CD14-positive monocyte (primary cell): ENCODE results near the gene PPP6R3. TPM values are rescaled to one million over a fixed set of nuclear protein-coding genes. Genes with fewer than 3 reads are reported as not detected.

Experiments used
- DNase-seq, 3 donors: peaks; one replicate each; pipeline ENCODE4 v3.0.0-alpha.2; 2011 to 2022
- H2AFZ ChIP-seq: 2 replicates; pipeline ENCODE4 v1.6.0; 2012; ENCODE audit warnings: mild to moderate bottlenecking, low read depth, low read length, inconsistent platforms; ENCODE audit not compliant: insufficient read depth, poor library complexity, severe bottlenecking
- H3K27ac ChIP-seq, 2 donors: 1 replicate in 1 of 2; 2 replicates in 1 of 2; pipeline ENCODE4 v1.5.1; 2012 to 2013; ENCODE audit warnings: low read length in 2 of 2, control low read depth in 1 of 2, inconsistent platforms in 1 of 2, low read depth in 1 of 2, mild to moderate bottlenecking in 1 of 2
- H3K27me3 ChIP-seq, 2 donors: one replicate each; pipeline versions ENCODE4 v1.6.0 to v1.6.1; 2011 to 2013; ENCODE audit warnings: low read length in 2 of 2; ENCODE audit not compliant: control insufficient read depth in 2 of 2, insufficient read depth in 2 of 2
- H3K36me3 ChIP-seq, 2 donors: replicated peaks in 1 of 2; 1 replicate in 1 of 2; 2 replicates in 1 of 2; pipeline versions ENCODE4 v1.5.1 to v1.6.1; 2012 to 2013; ENCODE audit warnings: low read length in 2 of 2, control low read depth in 1 of 2, inconsistent platforms in 1 of 2, mild to moderate bottlenecking in 1 of 2; ENCODE audit not compliant: insufficient read depth in 2 of 2, control insufficient read depth in 1 of 2
- H3K4me1 ChIP-seq, 2 donors: 1 replicate in 1 of 2; 2 replicates in 1 of 2; pipeline versions ENCODE4 v1.5.1 to v1.6.1; 2012 to 2013; ENCODE audit warnings: low read length in 2 of 2, control low read depth in 1 of 2, inconsistent platforms in 1 of 2, mild to moderate bottlenecking in 1 of 2, moderate library complexity in 1 of 2; ENCODE audit not compliant: insufficient read depth in 2 of 2, control insufficient read depth in 1 of 2
- H3K4me2 ChIP-seq: replicated peaks from 2 replicates; pipeline ENCODE3; 2012; ENCODE audit warnings: low read length, moderate library complexity, mild to moderate bottlenecking; ENCODE audit not compliant: poor library complexity, severe bottlenecking; ENCODE audit errors: extremely low read depth
- H3K4me3 ChIP-seq, 3 experiments: fragments of 200-600 bp in 1 of 3; sonication (generic) in 1 of 3; replicated peaks in 1 of 3; 1 replicate in 2 of 3; 2 replicates in 1 of 3; pipeline ENCODE4 v1.5.1; 2011 to 2013; ENCODE audit warnings: low read length in 3 of 3, mild to moderate bottlenecking in 3 of 3, control low read depth in 2 of 3, low read depth in 2 of 3, inconsistent platforms in 1 of 3, moderate library complexity in 1 of 3
- H3K79me2 ChIP-seq: 2 replicates; pipeline ENCODE4 v1.6.0; 2012; ENCODE audit warnings: mild to moderate bottlenecking, control low read depth, inconsistent platforms, low read length, moderate library complexity; ENCODE audit not compliant: insufficient read depth
- H3K9ac ChIP-seq: 2 replicates; pipeline ENCODE4 v1.6.0; 2017; ENCODE audit warnings: low read length, mild to moderate bottlenecking; ENCODE audit not compliant: insufficient read depth, poor library complexity, severe bottlenecking
- H3K9me3 ChIP-seq, 2 donors: replicated peaks in 1 of 2; 1 replicate in 1 of 2; 2 replicates in 1 of 2; pipeline versions ENCODE4 v1.5.1 to v1.6.1; 2012 to 2013; ENCODE audit warnings: low read length in 2 of 2, control low read depth in 1 of 2; ENCODE audit not compliant: control insufficient read depth in 1 of 2, insufficient read depth in 1 of 2
- H4K20me1 ChIP-seq: 2 replicates; pipeline ENCODE4 v1.6.0; 2012; ENCODE audit warnings: mild to moderate bottlenecking, low read length, control low read depth, moderate library complexity; ENCODE audit not compliant: insufficient read depth
- H3K27ac Mint-ChIP-seq, 7 donors: one replicate each; pipeline ENCODE4 v1.8.0; 2020; ENCODE audit warnings: mild to moderate bottlenecking in 7 of 7, mixed read lengths in 7 of 7, moderate library complexity in 6 of 7, inconsistent platforms in 2 of 7
- H3K27me3 Mint-ChIP-seq, 3 donors: one replicate each; pipeline ENCODE4 v1.8.0; 2021 to 2022; ENCODE audit warnings: low read depth in 3 of 3, mild to moderate bottlenecking in 3 of 3, mixed read lengths in 3 of 3, moderate library complexity in 3 of 3, inconsistent platforms in 1 of 3
- H3K36me3 Mint-ChIP-seq, 2 donors: one replicate each; pipeline ENCODE4 v1.8.0; 2020; ENCODE audit warnings: mixed read lengths in 2 of 2, inconsistent platforms in 1 of 2, mild to moderate bottlenecking in 1 of 2
- H3K4me1 Mint-ChIP-seq: one replicate; pipeline ENCODE4 v1.8.0; 2020; ENCODE audit warnings: mild to moderate bottlenecking, mixed read lengths
- H3K4me3 Mint-ChIP-seq, 2 donors: one replicate each; pipeline ENCODE4 v1.8.0; 2020; ENCODE audit warnings: mild to moderate bottlenecking in 2 of 2, mixed read lengths in 2 of 2, moderate library complexity in 1 of 2
- H3K9me3 Mint-ChIP-seq, 7 donors: one replicate each; pipeline ENCODE4 v1.8.0; 2020 to 2022; ENCODE audit warnings: mixed read lengths in 7 of 7, mild to moderate bottlenecking in 6 of 7, moderate library complexity in 6 of 7, inconsistent platforms in 2 of 7
- CTCF ChIP-seq: fragments of 200-600 bp; IDR thresholded peaks from one replicate; pipeline ENCODE4 v1.8.0; 2022; ENCODE audit warnings: antibody characterized with exemption, mild to moderate bottlenecking
- WGBS: methylation state at CpG from one replicate; pipeline ENCODE4 v1.1.5; 2013; ENCODE audit warnings: missing lambda C conversion rate; ENCODE audit not compliant: insufficient coverage; 5-methylcytosine and 5-hydroxymethylcytosine counted together
- intact Hi-C, 2 donors: fragments of 100-400 bp; cut with micrococcal nuclease; formaldehyde crosslinking; loops; one replicate each; pipeline versions ENCODE4 v1.15.0 to v1.15.1; 2023
- polyA plus RNA-seq, 3 donors: library from polyadenylated mRNA; depleted of rRNA in 1 of 3; unstranded in 2 of 3; stranded (reverse) in 1 of 3; fragments of 300-500 nt in 2 of 3; fragments of >200 nt in 1 of 3; fragmentation: Illumina TruSeq in 2 of 3; gene quantifications; 1 replicate in 2 of 3; 2 replicates in 1 of 3; pipeline ENCODE4 v1.2.3, GENCODE V29; 2012 to 2021

The PPP6R3 gene
- polyA plus RNA-seq, 3 donors, result 22.9 to 39.4 (median 38.1) TPM

DNA sequence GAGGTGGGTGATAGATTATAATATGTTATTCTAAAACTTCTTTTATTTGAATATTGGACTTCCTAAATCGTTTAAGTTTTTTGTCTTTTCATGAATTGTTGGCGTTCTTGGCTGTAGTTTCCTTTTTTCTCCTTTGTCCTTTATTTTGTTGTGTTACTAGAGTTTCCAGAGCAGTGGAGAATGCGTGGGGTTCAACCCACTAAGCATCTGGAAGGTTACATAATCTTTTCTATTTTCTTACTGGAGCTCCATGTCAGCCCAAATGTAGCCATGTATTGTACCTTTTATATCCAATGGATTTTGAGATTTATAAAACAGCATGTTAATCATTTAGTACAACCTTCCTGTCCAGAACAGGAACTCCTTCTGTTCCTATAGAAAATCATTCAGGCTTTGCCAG, 63.2 kb downstream of the PPP6R3 start:
- intact Hi-C loops, result no loop called here
- DNase-seq, result no peak
- peaks cover 13% of the 10 kb centered on the region in 2 donors for H3K4me1 ChIP-seq
- Mint-ChIP-seq H3K36me3 (peaks cover 86 to 95% of the 10 kb centered on the region in 2 donors), H3K27me3 (no peaks in the 10 kb centered on the region), H3K4me1 (peaks cover 35% of the 10 kb centered on the region), H3K27ac (peak overlapping the region in 1 of 7 donors; percentile 73), H3K9me3 (peaks cover 0 to 2% (median 0%) of the 10 kb centered on the region in 7 donors), H3K4me3 (no peak overlapping the region)
- no peaks in the 10 kb centered on the region for H3K27me3 ChIP-seq
- peaks cover 97% of the 10 kb centered on the region for H4K20me1 ChIP-seq
- H3K79me2 ChIP-seq, result peaks cover 87% of the 10 kb centered on the region
- no peak overlapping the region for H3K4me2 ChIP-seq
- TF ChIP-seq CTCF, result no peak
- peak overlapping the region in 1 of 2 donors; percentile 10 for H3K27ac ChIP-seq
- H3K9ac ChIP-seq, result no peak overlapping the region
- H3K9me3 ChIP-seq, result no peaks in the 10 kb centered on the region
- peaks cover 86 to 98% of the 10 kb centered on the region in 2 donors for H3K36me3 ChIP-seq
- H2AFZ ChIP-seq, result no peak overlapping the region
- WGBS, result no CpG with 5 or more reads among the region's 3 CpGs
- H3K4me3 ChIP-seq, result no peak overlapping the region

DNA sequence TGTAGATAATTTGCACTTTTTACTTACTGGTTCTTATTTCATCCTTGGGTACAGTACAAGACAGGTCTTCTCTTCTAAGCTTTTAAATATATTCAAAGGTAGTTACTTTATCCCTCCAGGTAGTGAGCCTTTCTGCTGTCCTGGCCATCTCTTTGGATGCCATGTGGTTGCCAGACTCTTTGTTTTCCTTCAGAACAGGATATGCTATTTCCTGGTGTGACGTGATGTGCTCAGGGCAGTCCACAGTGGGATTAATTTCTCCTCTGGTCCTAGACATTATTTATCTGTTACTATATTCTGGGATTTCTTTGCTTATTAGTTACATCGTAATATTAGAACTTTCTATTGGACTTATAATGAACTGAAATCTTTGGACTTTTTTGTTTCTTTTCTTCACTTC, 63.7 kb downstream of the PPP6R3 start:
- no peak overlapping the region for H2AFZ ChIP-seq
- Mint-ChIP-seq H3K27me3 (no peaks in the 10 kb centered on the region), H3K9me3 (peaks cover 0 to 2% (median 0%) of the 10 kb centered on the region in 7 donors), H3K36me3 (peaks cover 86 to 96% of the 10 kb centered on the region in 2 donors), H3K27ac (peak overlapping the region in 1 of 7 donors; percentile 22), H3K4me3 (no peak overlapping the region), H3K4me1 (peaks cover 38% of the 10 kb centered on the region)
- H3K9ac ChIP-seq, result no peak overlapping the region
- H3K27me3 ChIP-seq, result no peaks in the 10 kb centered on the region
- peak overlapping the region in 1 of 2 donors; percentile 10 for H3K27ac ChIP-seq
- H3K4me3 ChIP-seq, result no peak overlapping the region
- peaks cover 97% of the 10 kb centered on the region for H4K20me1 ChIP-seq
- DNase-seq, result no peak
- no CpG with 5 or more reads among the region's 2 CpGs for WGBS
- intact Hi-C loops, result no loop called here
- peaks cover 87 to 98% of the 10 kb centered on the region in 2 donors for H3K36me3 ChIP-seq
- H3K79me2 ChIP-seq, result peaks cover 87% of the 10 kb centered on the region
- TF ChIP-seq CTCF, result no peak
- peaks cover 14% of the 10 kb centered on the region in 2 donors for H3K4me1 ChIP-seq
- H3K4me2 ChIP-seq, result no peak overlapping the region
- no peaks in the 10 kb centered on the region for H3K9me3 ChIP-seq
